Measurements from ENCODE around the gene EDAR.
A peak's percentile ranks its signal among the peaks of the same experiment; 100 is the strongest.

The EDAR gene

GRCh38 chr2:108923736-108924579 lies 65.1 kb downstream of the EDAR start:
- Mint-ChIP-seq H3K4me3 (no peak overlapping the region), H3K36me3 (ENCODE audit: low read depth) (no peaks in the 10 kb centered on the region), H3K27me3 (ENCODE audit: low read depth) (peaks cover 35% of the 10 kb centered on the region), H3K9me3 (no peaks in the 10 kb centered on the region), H3K4me1 (peaks cover 6% of the 10 kb centered on the region), H3K27ac (peak overlapping the region in 2 of 3 experiments; percentile 49 to 56)
- no peak for TF ChIP-seq CTCF (IDR thresholded peaks at IDR 0.05; ENCODE audit: unreplicated experiment in 3 of 3)

- Mint-ChIP-seq H3K27me3 (ENCODE audit: low read depth) (peaks cover 35% of the 10 kb centered on the region), H3K9me3 (no peaks in the 10 kb centered on the region), H3K4me3 (no peak overlapping the region), H3K27ac (no peak overlapping the region), H3K36me3 (ENCODE audit: low read depth) (no peaks in the 10 kb centered on the region), H3K4me1 (peaks cover 6% of the 10 kb centered on the region)
- no peak for TF ChIP-seq CTCF (IDR thresholded peaks at IDR 0.05; ENCODE audit: unreplicated experiment in 3 of 3)
Observed at GRCh38 chr2:108923019-108923700, 65.9 kb downstream of the EDAR start.

- H3K27me3 Mint-ChIP-seq (ENCODE audit: low read depth) = peaks cover 30% of the 10 kb centered on the region
- no peaks in the 10 kb centered on the region for H3K36me3 Mint-ChIP-seq (ENCODE audit: low read depth)
- no peaks in the 10 kb centered on the region for H3K9me3 Mint-ChIP-seq
- H3K27ac Mint-ChIP-seq = no peak overlapping the region
- H3K4me3 Mint-ChIP-seq = no peak overlapping the region
- TF ChIP-seq CTCF (IDR thresholded peaks at IDR 0.05; ENCODE audit: unreplicated experiment in 3 of 3) = no peak
- peaks cover 9% of the 10 kb centered on the region for H3K4me1 Mint-ChIP-seq
Observed at GRCh38 chr2:108922141-108922915, 66.7 kb downstream of the EDAR start.

GRCh38 chr2:108921096-108922030 lies 67.7 kb downstream of the EDAR start:
- Mint-ChIP-seq H3K36me3 (ENCODE audit: low read depth) (no peaks in the 10 kb centered on the region), H3K27ac (no peak overlapping the region), H3K4me1 (peaks cover 17% of the 10 kb centered on the region), H3K4me3 (no peak overlapping the region), H3K27me3 (ENCODE audit: low read depth) (peaks cover 30% of the 10 kb centered on the region), H3K9me3 (no peaks in the 10 kb centered on the region)
- TF ChIP-seq CTCF (IDR thresholded peaks at IDR 0.05; ENCODE audit: unreplicated experiment in 3 of 3) = no peak

- H3K4me3 Mint-ChIP-seq = no peak overlapping the region
- no peak overlapping the region for H3K27ac Mint-ChIP-seq
- H3K4me1 Mint-ChIP-seq = peaks cover 17% of the 10 kb centered on the region
- H3K36me3 Mint-ChIP-seq (ENCODE audit: low read depth) = no peaks in the 10 kb centered on the region
- no peak for TF ChIP-seq CTCF (IDR thresholded peaks at IDR 0.05; ENCODE audit: unreplicated experiment in 3 of 3)
- H3K27me3 Mint-ChIP-seq (ENCODE audit: low read depth) = peaks cover 25% of the 10 kb centered on the region
- H3K9me3 Mint-ChIP-seq = no peaks in the 10 kb centered on the region
Observed at GRCh38 chr2:108920686-108921085, 68.3 kb downstream of the EDAR start.

All from nephron (organoid).